Keratinocyte (primary cell): ENCODE results near the gene SHROOM3. TPM values are rescaled to one million over a fixed set of nuclear protein-coding genes. Genes with fewer than 3 reads are reported as not detected.

Experiments used
- DNase-seq: peaks from one replicate; pipeline ENCODE4 v3.0.0-alpha.2; 2011; ENCODE audit warnings: low read depth, missing footprints, low spot score
- FAIRE-seq: peaks from 2 replicates; lab custom pipeline; 2011; peaks lifted over from hg19 to GRCh38; lab: Jason Lieb, UNC
- H2AFZ ChIP-seq: 2 replicates; pipeline ENCODE4 v1.6.0; 2012; ENCODE audit warnings: low read length, control low read depth, inconsistent platforms; ENCODE audit not compliant: control insufficient read depth
- H3K27ac ChIP-seq: 2 replicates; pipeline ENCODE4 v1.5.1; 2011; ENCODE audit warnings: low read length; ENCODE audit not compliant: control insufficient read depth, insufficient read depth
- H3K27me3 ChIP-seq: 3 replicates; pipeline ENCODE4 v1.6.0; 2011; ENCODE audit warnings: low read length; ENCODE audit not compliant: control insufficient read depth, insufficient read depth; ENCODE audit errors: extremely low read depth
- H3K36me3 ChIP-seq, 2 experiments: 2 replicates in 1 of 2; 3 replicates in 1 of 2; pipeline ENCODE4 v1.5.1; 2011; ENCODE audit warnings: low read length in 2 of 2, mild to moderate bottlenecking in 1 of 2; ENCODE audit not compliant: control insufficient read depth in 2 of 2, insufficient read depth in 2 of 2; ENCODE audit errors: extremely low read depth in 1 of 2
- H3K4me1 ChIP-seq: 3 replicates; pipeline ENCODE4 v1.5.1; 2011; ENCODE audit warnings: low read length; ENCODE audit not compliant: control insufficient read depth, insufficient read depth; ENCODE audit errors: extremely low read depth
- H3K4me2 ChIP-seq: 3 replicates; pipeline ENCODE4 v1.6.0; 2011; ENCODE audit warnings: low read depth, low read length; ENCODE audit not compliant: control insufficient read depth, insufficient read depth; ENCODE audit errors: extremely low read depth
- H3K4me3 ChIP-seq, 3 experiments: fragments of 200-600 bp in 1 of 3; sonication (generic) in 1 of 3; 2 replicates in 2 of 3; 3 replicates in 1 of 3; pipeline ENCODE4 v1.5.1; 2011 to 2016; ENCODE audit warnings: low read length in 3 of 3, mild to moderate bottlenecking in 3 of 3, control low read depth in 2 of 3, inconsistent platforms in 1 of 3, low read depth in 1 of 3, mixed read lengths in 1 of 3, mixed run types in 1 of 3, moderate library complexity in 1 of 3; ENCODE audit not compliant: control insufficient read depth in 2 of 3, insufficient read depth in 2 of 3; ENCODE audit errors: extremely low read depth in 1 of 3
- H3K79me2 ChIP-seq: 2 replicates; pipeline ENCODE4 v1.6.0; 2012; ENCODE audit warnings: low read length; ENCODE audit not compliant: control insufficient read depth, insufficient read depth
- H3K9ac ChIP-seq: 3 replicates; pipeline ENCODE4 v1.6.0; 2011; ENCODE audit warnings: low read length; ENCODE audit not compliant: control insufficient read depth, insufficient read depth; ENCODE audit errors: extremely low read depth
- H3K9me1 ChIP-seq: 3 replicates; pipeline ENCODE4 v1.6.0; 2011; ENCODE audit warnings: low read length; ENCODE audit not compliant: control insufficient read depth, insufficient read depth; ENCODE audit errors: extremely low read depth
- H3K9me3 ChIP-seq: 2 replicates; pipeline ENCODE4 v1.5.1; 2012; ENCODE audit warnings: low read depth, low read length; ENCODE audit not compliant: control insufficient read depth
- H4K20me1 ChIP-seq: 3 replicates; pipeline ENCODE4 v1.6.0; 2011; ENCODE audit warnings: low read length; ENCODE audit not compliant: control insufficient read depth, insufficient read depth; ENCODE audit errors: extremely low read depth
- CTCF ChIP-seq, 3 experiments: IDR thresholded peaks in 1 of 3; conservative IDR thresholded peaks in 1 of 3; optimal IDR thresholded peaks in 1 of 3; 2 replicates in 2 of 3; 3 replicates in 1 of 3; pipeline versions ENCODE3 to v1.5.1; 2011; ENCODE audit warnings: low read length in 3 of 3, mild to moderate bottlenecking in 3 of 3, moderate library complexity in 2 of 3, control low read depth in 1 of 3, inconsistent platforms in 1 of 3; ENCODE audit not compliant: insufficient read depth in 2 of 3; ENCODE audit errors: extremely low read depth in 1 of 3
- EZH2 ChIP-seq: IDR thresholded peaks from one replicate; pipeline ENCODE4 v1.6.1; 2012; ENCODE audit warnings: inconsistent platforms, mild to moderate bottlenecking, low read length, moderate library complexity
- dilution Hi-C: fragments of 300-500 bp; cut with MboI; formaldehyde crosslinking; loops from one replicate; pipeline ENCODE4 v1.7.0; 2020; ENCODE audit warnings: low sequenced_read_pairs; ENCODE audit not compliant: extremely low pct_ligation_motif_present
- polyA plus RNA-seq, 5 experiments: library from polyadenylated mRNA; depleted of rRNA in 3 of 5; stranded (reverse) in 3 of 5; stranded (forward) in 1 of 5; unstranded in 1 of 5; fragments of >200 nt; gene quantifications; 1 replicate in 1 of 5; 2 replicates in 3 of 5; 3 replicates in 1 of 5; pipeline versions ENCODE4 v1.2.1 to v1.2.3, GENCODE V29; 2011 to 2012; ENCODE audit warnings: missing spikeins in 2 of 5, low read depth in 1 of 5, low replicate concordance in 1 of 5

The SHROOM3 gene
- polyA plus RNA-seq, 1 donor (not counting 4 experiments of a cell fraction or from before 2014, with no cell fraction given) = 4.9 TPM

DNA sequence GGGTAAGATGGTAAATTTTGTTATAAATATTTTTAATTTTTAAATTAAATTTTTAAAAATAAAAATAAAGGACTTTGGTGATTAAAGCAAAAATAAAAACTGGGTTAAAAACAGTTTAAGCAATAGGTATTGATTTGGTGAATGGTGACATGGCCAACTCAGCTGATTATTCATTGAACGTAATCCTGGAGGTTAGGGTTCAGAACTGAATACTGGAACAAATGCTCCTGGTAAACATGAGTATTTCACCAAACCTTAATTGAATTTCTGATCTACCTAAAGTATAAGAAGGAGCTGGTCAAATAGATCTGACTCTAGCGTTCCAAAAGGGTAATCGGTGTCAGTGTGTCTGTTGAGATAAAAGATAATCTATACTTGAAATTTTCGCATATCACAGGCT is 141.8 kb downstream of the SHROOM3 start:
- no peak for DNase-seq
- no peaks in the 10 kb centered on the region for H3K36me3 ChIP-seq
- H3K4me1 ChIP-seq = peaks cover 6% of the 10 kb centered on the region
- no peak for TF ChIP-seq CTCF (optimal IDR thresholded peaks at IDR 0.05 in 1 of 3, IDR thresholded peaks at IDR 0.05 in 1 of 3, conservative IDR thresholded peaks at IDR 0.05 in 1 of 3; ENCODE audit: extremely low read depth in 1 of 3, insufficient read depth in 2 of 3, low read length in 3 of 3)
- no peak for TF ChIP-seq EZH2
- H3K4me3 ChIP-seq = no peak overlapping the region
- no peaks in the 10 kb centered on the region for H3K9me1 ChIP-seq
- H3K9me3 ChIP-seq = no peaks in the 10 kb centered on the region
- H3K4me2 ChIP-seq = no peak overlapping the region
- H3K27me3 ChIP-seq = peaks cover 8% of the 10 kb centered on the region
- no peak overlapping the region for H2AFZ ChIP-seq
- no peak overlapping the region for H3K27ac ChIP-seq
- dilution Hi-C loops = no loop called here
- no peaks in the 10 kb centered on the region for H3K79me2 ChIP-seq
- no peak overlapping the region for H3K9ac ChIP-seq
- no peak for FAIRE-seq
- H4K20me1 ChIP-seq = no peaks in the 10 kb centered on the region

DNA sequence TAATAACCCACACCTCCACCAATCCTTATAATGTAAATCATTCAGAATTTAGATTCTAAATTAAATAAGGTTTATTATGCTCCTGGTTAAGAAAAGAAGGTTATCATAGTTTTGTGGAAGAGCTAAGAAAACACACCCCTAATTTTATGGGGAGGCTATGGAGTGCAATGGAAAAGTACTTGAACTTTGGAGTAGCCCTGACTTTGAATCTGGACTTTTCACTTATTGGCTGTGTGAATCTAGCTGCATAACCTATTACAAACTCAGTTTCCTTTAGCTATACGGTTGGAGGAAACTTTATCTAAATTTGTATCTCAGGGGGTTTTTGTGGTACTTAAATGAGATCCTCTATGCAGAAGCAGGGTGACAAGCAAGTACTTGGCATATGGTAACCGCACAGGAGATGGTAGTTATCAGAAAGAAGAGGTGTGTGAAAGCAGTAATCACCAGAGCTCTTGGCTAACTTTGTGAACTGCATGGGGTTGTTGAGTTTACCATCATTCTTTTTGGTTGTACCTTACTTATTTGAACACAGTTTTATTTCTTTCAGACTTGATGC is 143.1 kb downstream of the SHROOM3 start:
- peaks cover 11% of the 10 kb centered on the region for H3K27me3 ChIP-seq
- H2AFZ ChIP-seq = no peak overlapping the region
- no peak overlapping the region for H3K4me2 ChIP-seq
- H3K9me1 ChIP-seq = no peaks in the 10 kb centered on the region
- no peaks in the 10 kb centered on the region for H3K9me3 ChIP-seq
- H3K4me3 ChIP-seq = no peak overlapping the region
- H3K36me3 ChIP-seq = no peaks in the 10 kb centered on the region
- dilution Hi-C loops = no loop called here
- no peak overlapping the region for H3K27ac ChIP-seq
- no peak overlapping the region for H3K9ac ChIP-seq
- DNase-seq (no peak), FAIRE-seq (no peak)
- H4K20me1 ChIP-seq = no peaks in the 10 kb centered on the region
- TF ChIP-seq EZH2 = no peak
- no peak for TF ChIP-seq CTCF (optimal IDR thresholded peaks at IDR 0.05 in 1 of 3, IDR thresholded peaks at IDR 0.05 in 1 of 3, conservative IDR thresholded peaks at IDR 0.05 in 1 of 3; ENCODE audit: extremely low read depth in 1 of 3, insufficient read depth in 2 of 3, low read length in 3 of 3)
- H3K79me2 ChIP-seq = no peaks in the 10 kb centered on the region
- peaks cover 6% of the 10 kb centered on the region for H3K4me1 ChIP-seq
